PC-9 (cell line): Measurements from ENCODE around the gene BCL2. TPM values are rescaled to one million over a fixed set of nuclear protein-coding genes. Genes with fewer than 3 reads are reported as not detected.

Experiments used
- BruUV-seq: library from RNA; stranded (reverse); fragments of 400-500 nt; replicated peaks from 2 replicates; lab custom pipeline; 2021; lab: Mats Ljungman, UMichigan
- CTCF ChIA-PET: fragments of 300-600 bp; sonication (Branson Sonifier 250); formaldehyde crosslinking; loops from one replicate; lab custom pipeline; 2022; ENCODE audit warnings: antibody characterized with exemption; lab: Charles Lee
- POLR2A ChIA-PET: fragments of 300-600 bp; sonication (Branson Sonifier 250); formaldehyde crosslinking; loops from one replicate; lab custom pipeline; 2022; ENCODE audit warnings: antibody characterized with exemption; ENCODE audit not compliant: unreplicated experiment; lab: Charles Lee
- DNase-seq, 2 experiments: peaks; one replicate each; pipeline versions ENCODE4 v3.0.0 to v3.0.0-alpha.2; 2015 to 2022; ENCODE audit warnings: mixed read lengths in 1 of 2
- H2AFZ ChIP-seq: fragments of 200-600 bp; sonication (generic); 2 replicates; pipeline ENCODE4 v1.8.1; 2017; ENCODE audit warnings: antibody characterized with exemption
- H3F3A ChIP-seq: fragments of 200-600 bp; sonication (generic); 2 replicates; pipeline ENCODE4 v1.8.1; 2017; ENCODE audit warnings: antibody characterized with exemption, mild to moderate bottlenecking, low read depth; ENCODE audit not compliant: insufficient read depth
- H3K27ac ChIP-seq: fragments of 200-600 bp; sonication (generic); 2 replicates; pipeline ENCODE4 v1.6.1; 2016; ENCODE audit warnings: mixed run types
- H3K27me3 ChIP-seq: fragments of 200-600 bp; sonication (generic); 2 replicates; pipeline ENCODE4 v1.6.1; 2016; ENCODE audit warnings: low read depth, mixed run types; ENCODE audit not compliant: insufficient read depth
- H3K36me3 ChIP-seq: fragments of 200-600 bp; sonication (generic); 2 replicates; pipeline ENCODE4 v1.6.1; 2016; ENCODE audit warnings: low read depth, mixed run types
- H3K4me1 ChIP-seq: fragments of 200-600 bp; sonication (generic); replicated peaks from 2 replicates; pipeline ENCODE4 v1.6.1; 2016; ENCODE audit warnings: mixed run types; ENCODE audit not compliant: insufficient read depth
- H3K4me2 ChIP-seq: fragments of 200-600 bp; sonication (generic); 2 replicates; pipeline ENCODE4 v1.6.1; 2017; ENCODE audit warnings: mixed run types
- H3K4me3 ChIP-seq: fragments of 200-600 bp; sonication (generic); 2 replicates; pipeline ENCODE4 v1.6.1; 2016; ENCODE audit warnings: mixed run types
- H3K79me2 ChIP-seq: fragments of 200-600 bp; sonication (generic); 2 replicates; pipeline ENCODE4 v1.6.1; 2017; ENCODE audit warnings: low read depth, mixed run types
- H3K9me2 ChIP-seq: fragments of 200-600 bp; sonication (generic); 2 replicates; pipeline ENCODE4 v1.8.1; 2017; ENCODE audit warnings: mild to moderate bottlenecking; ENCODE audit not compliant: insufficient read depth
- H3K9me3 ChIP-seq: fragments of 200-600 bp; sonication (generic); 2 replicates; pipeline ENCODE4 v1.8.1; 2016; ENCODE audit warnings: low read depth; ENCODE audit not compliant: insufficient read depth
- H4K20me1 ChIP-seq: fragments of 200-600 bp; sonication (generic); 2 replicates; pipeline ENCODE4 v1.8.1; 2017; ENCODE audit not compliant: insufficient read depth
- CTCF ChIP-seq: fragments of 200-600 bp; sonication (generic); conservative IDR thresholded peaks from 2 replicates; pipeline ENCODE4 v1.6.1; 2017; ENCODE audit warnings: mixed run types, antibody characterized with exemption, mild to moderate bottlenecking, moderate library complexity
- EZH2 ChIP-seq: fragments of 200-600 bp; sonication (generic); IDR thresholded peaks from 2 replicates; pipeline ENCODE4 v1.8.0; 2017; ENCODE audit warnings: antibody characterized with exemption, low read depth
- intact Hi-C: fragments of 100-400 bp; cut with micrococcal nuclease; formaldehyde crosslinking; loops from one replicate; pipeline ENCODE4 v1.10.0; 2022; ENCODE audit not compliant: unreplicated experiment
- total RNA-seq: library from RNA; stranded (reverse); gene quantifications from 2 replicates; pipeline ENCODE4 v1.2.3, GENCODE V29; 2021

The BCL2 gene
- total RNA-seq, 1 experiment from 2014 or later, result 2.0 TPM

- Histone ChIP-seq H3K27ac (no peak overlapping the region), H3F3A (peaks cover 11% of the 10 kb centered on the region; the same call in 1 of the 2 replicates), H3K36me3 (no peaks in the 10 kb centered on the region), H3K4me2 (no peak overlapping the region), H3K27me3 (no peaks in the 10 kb centered on the region), H3K9me2 (no peaks in the 10 kb centered on the region), H3K4me3 (no peak overlapping the region), H2AFZ (0 out of 2 replicates have a peak overlapping the region, but pooled peaks have one; percentile 3), H3K79me2 (no peaks in the 10 kb centered on the region), H3K9me3 (no peaks in the 10 kb centered on the region), H4K20me1 (no peaks in the 10 kb centered on the region), H3K4me1 (peaks cover 11% of the 10 kb centered on the region; the same call in 1 of the 2 replicates)
- TF ChIP-seq CTCF, result no peak
- no peak for TF ChIP-seq EZH2
- POLR2A ChIA-PET, result interaction anchor here (0.6 kb wide), 1 partner anchor 155 kb away, joined by 3 read pairs; the partner anchor contains the start of gene SERPINB5
- no TSS peak for BruUV-seq
- CTCF ChIA-PET, result interaction anchor here (0.6 to 1.2 kb wide), 3 partner anchors 85 to 1736 kb away, joined by 3 to 8 read pairs (median 6); no protein-coding TSS in a partner anchor
- no peak for DNase-seq
- intact Hi-C loops, result loop anchor here (2.0 to 10.0 kb wide), 3 partner anchors 253 to 735 kb away; no protein-coding TSS in a partner anchor
Observed at GRCh38 chr18:63322206-63322605, 2.6 kb upstream of the BCL2 start.

DNA sequence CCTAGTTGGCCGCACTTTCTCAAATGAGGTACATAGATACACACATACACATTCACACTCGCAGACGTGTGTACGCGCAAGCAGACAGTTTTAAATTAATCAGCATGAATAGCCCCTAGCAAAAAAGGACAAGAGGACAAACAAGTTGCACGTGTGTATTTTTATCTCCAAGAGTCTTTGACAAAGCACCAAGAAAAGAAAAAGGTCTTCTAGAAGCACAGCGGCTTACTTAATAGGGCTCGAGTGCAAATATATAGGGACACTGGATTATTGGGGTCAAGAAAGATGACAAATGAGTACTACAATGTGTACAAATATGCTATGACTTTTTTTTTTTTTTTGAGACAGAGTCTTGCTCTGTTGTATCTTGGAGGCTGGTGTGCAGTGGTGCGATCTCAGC, 1.7 kb upstream of the BCL2 start:
- H4K20me1 ChIP-seq, result no peaks in the 10 kb centered on the region
- CTCF ChIA-PET, result no interaction called here
- no peaks in the 10 kb centered on the region for H3K79me2 ChIP-seq
- no peaks in the 10 kb centered on the region for H3K36me3 ChIP-seq
- DNase-seq, result no peak
- peak overlapping the region; percentile 60; the same call in 1 of the 2 replicates for H3K4me3 ChIP-seq
- H3K9me3 ChIP-seq, result no peaks in the 10 kb centered on the region
- intact Hi-C loops, result loop anchor here (5.0 to 10.0 kb wide), 2 partner anchors 254 to 734 kb away; no protein-coding TSS in a partner anchor
- no peak overlapping the region for H3K27ac ChIP-seq
- peak overlapping the region; percentile 87 for H3K4me2 ChIP-seq
- TF ChIP-seq EZH2 (no peak), CTCF (no peak)
- no peaks in the 10 kb centered on the region for H3K9me2 ChIP-seq
- POLR2A ChIA-PET, result no interaction called here
- no TSS peak for BruUV-seq
- peaks cover 11% of the 10 kb centered on the region; the same call in 1 of the 2 replicates for H3F3A ChIP-seq
- H3K27me3 ChIP-seq, result no peaks in the 10 kb centered on the region
- H2AFZ ChIP-seq, result no peak overlapping the region; the same call in 1 of the 2 replicates
- H3K4me1 ChIP-seq, result peaks cover 15% of the 10 kb centered on the region; the same call in 1 of the 2 replicates

DNA sequence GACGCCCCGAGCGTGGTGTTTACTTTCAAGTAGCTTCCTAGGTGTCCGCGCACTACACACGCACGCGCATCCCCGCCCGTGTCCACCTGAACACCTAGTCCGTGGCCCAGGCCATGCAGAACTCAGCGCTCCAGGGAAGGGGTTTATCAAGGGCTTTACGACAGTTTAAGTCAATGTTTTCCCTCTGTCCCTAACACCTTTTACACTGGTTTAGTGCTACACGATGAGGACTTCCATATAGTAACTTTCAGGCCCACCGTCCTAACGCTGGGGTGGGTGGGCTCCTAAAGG, 1.4 kb upstream of the BCL2 start:
- H3F3A ChIP-seq, result peaks cover 11% of the 10 kb centered on the region; the same call in 1 of the 2 replicates
- no peak for TF ChIP-seq CTCF
- TF ChIP-seq EZH2, result no peak
- H3K9me3 ChIP-seq, result no peaks in the 10 kb centered on the region
- peaks cover 18% of the 10 kb centered on the region; the same call in 1 of the 2 replicates for H3K4me1 ChIP-seq
- H3K4me2 ChIP-seq, result peak overlapping the region; percentile 87
- H3K79me2 ChIP-seq, result no peaks in the 10 kb centered on the region
- intact Hi-C loops, result loop anchor here (1.0 to 10.0 kb wide), 3 partner anchors 166 to 734 kb away; no protein-coding TSS in a partner anchor
- H3K4me3 ChIP-seq, result peak overlapping the region; percentile 60
- no TSS peak for BruUV-seq
- peak in 1 of 2 experiments; percentile 23 for DNase-seq
- ChIA-PET POLR2A (no interaction called here), CTCF (no interaction called here)
- 0 out of 2 replicates have a peak overlapping the region, but pooled peaks have one; percentile 43 for H3K27ac ChIP-seq
- no peaks in the 10 kb centered on the region for H3K27me3 ChIP-seq
- no peaks in the 10 kb centered on the region for H3K36me3 ChIP-seq
- H4K20me1 ChIP-seq, result no peaks in the 10 kb centered on the region
- H3K9me2 ChIP-seq, result no peaks in the 10 kb centered on the region
- peak overlapping the region; percentile 86 for H2AFZ ChIP-seq
